NT2/D1 (cell line): ENCODE measurements around the gene ADARB2.

Source experiments
- SUZ12 ChIP-seq: IDR thresholded peaks from 2 replicates; pipeline ENCODE4 v1.6.1; 2011; ENCODE audit not compliant: insufficient read length, insufficient read depth; ENCODE audit errors: extremely low read depth
- YY1 ChIP-seq: IDR thresholded peaks from 2 replicates; pipeline ENCODE4 v1.6.1; 2011; ENCODE audit not compliant: insufficient read length, insufficient read depth
- ZNF274 ChIP-seq: IDR thresholded peaks from 2 replicates; pipeline ENCODE4 v1.6.1; 2011; ENCODE audit warnings: mild to moderate bottlenecking, low read depth, low read length

- TF ChIP-seq SUZ12 (no peak), ZNF274 (no peak), YY1 (no peak)
These were observed 238.5 kb downstream of the ADARB2 start for GRCh38 chr10:1498746-1499358.
